H7 (cell line): ENCODE measurements around the gene TTC33. TPM values are rescaled to one million over a fixed set of nuclear protein-coding genes. Genes with fewer than 3 reads are reported as not detected.
"Not testable (repeated sequence)": the region's sequence is repeated elsewhere in the genome, so short reads cannot be mapped to it uniquely, and the experiment has no call there.

ENCODE experiments used
- DNase-seq: peaks from one replicate; pipeline ENCODE4 v3.0.0; 2012
- H3K27me3 ChIP-seq: 2 replicates; pipeline ENCODE4 v1.6.0; 2011; ENCODE audit warnings: mild to moderate bottlenecking, low read length; ENCODE audit not compliant: control insufficient read depth, insufficient read depth
- H3K36me3 ChIP-seq: replicated peaks from 2 replicates; pipeline ENCODE4 v1.5.1; 2011; ENCODE audit warnings: low read length; ENCODE audit not compliant: control insufficient read depth, insufficient read depth
- H3K4me3 ChIP-seq: 2 replicates; pipeline ENCODE4 v1.5.1; 2011; ENCODE audit warnings: low read depth, mild to moderate bottlenecking, control low read depth, low read length, moderate library complexity; ENCODE audit not compliant: insufficient read depth
- total RNA-seq: library from RNA; depleted of rRNA; stranded (reverse); fragments of >200 nt; shearing (Covaris generic); gene quantifications from 2 replicates; pipeline ENCODE4 v1.2.3, GENCODE V29; 2014

The TTC33 gene
- total RNA-seq, 1 experiment from 2014 or later, result 7.8 TPM

DNA sequence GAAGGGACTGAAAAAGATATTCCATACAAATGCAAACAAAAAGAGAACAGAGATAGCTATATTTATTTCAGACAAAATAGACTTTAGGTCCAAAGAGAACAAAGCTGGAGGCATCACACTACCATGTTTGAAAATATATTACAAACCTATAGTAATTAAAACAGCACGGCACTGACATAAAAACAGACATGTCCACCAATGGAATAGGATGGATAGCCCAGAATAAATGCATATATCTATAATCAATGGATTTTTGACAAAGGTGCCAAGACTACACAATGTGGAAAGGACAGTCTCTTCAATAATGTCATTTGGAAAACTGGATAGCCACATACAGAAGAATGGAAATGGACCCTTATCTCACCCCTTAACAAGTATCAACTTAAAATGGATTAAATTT is 32.2 kb upstream of the TTC33 start:
- no peak for DNase-seq
- H3K36me3 ChIP-seq, result no peaks in the 10 kb centered on the region
- no peaks in the 10 kb centered on the region for H3K27me3 ChIP-seq
- no peak overlapping the region for H3K4me3 ChIP-seq

DNA sequence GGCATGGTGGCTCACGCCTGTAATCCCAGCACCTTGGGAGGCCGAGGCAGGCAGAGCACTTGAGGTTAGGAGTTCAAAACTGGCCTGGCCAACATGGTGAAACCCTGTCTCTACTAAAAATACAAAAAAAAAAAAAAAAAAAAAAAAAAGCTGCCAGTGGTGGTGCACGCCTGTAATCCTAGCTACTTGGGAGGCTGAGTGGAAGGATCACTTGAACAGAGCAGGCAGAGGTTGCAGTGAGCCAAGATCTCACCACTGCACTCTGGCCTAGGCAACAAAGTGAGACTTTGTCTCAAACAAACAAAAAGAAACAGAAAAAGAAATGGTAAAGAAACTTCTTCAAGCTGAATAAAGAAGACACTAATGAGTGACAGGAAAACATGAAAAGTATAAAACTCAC is 30.9 kb upstream of the TTC33 start:
- H3K27me3 ChIP-seq, H3K36me3 ChIP-seq, DNase-seq, H3K4me3 ChIP-seq: not testable (repeated sequence)

DNA sequence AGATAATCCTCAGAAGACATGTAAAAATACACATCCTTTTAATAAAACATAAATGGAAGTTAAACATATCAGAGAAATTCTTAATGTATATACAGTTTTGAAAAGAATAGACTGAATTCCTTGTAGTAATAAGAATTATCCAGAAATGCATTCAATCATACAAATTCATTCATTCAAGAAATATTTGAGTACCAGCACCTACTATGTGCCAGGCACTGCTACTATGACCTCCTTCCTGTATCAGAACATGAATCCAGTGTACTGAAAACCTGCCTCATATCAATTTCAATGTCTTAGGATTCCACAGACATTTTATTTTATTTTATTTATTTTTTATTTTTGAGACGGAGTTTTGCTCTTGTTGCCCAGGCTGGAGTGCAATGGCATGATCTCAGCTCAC is 29.2 kb upstream of the TTC33 start:
- Histone ChIP-seq H3K36me3 (no peaks in the 10 kb centered on the region), H3K4me3 (no peak overlapping the region), H3K27me3 (no peaks in the 10 kb centered on the region)
- no peak for DNase-seq

DNA sequence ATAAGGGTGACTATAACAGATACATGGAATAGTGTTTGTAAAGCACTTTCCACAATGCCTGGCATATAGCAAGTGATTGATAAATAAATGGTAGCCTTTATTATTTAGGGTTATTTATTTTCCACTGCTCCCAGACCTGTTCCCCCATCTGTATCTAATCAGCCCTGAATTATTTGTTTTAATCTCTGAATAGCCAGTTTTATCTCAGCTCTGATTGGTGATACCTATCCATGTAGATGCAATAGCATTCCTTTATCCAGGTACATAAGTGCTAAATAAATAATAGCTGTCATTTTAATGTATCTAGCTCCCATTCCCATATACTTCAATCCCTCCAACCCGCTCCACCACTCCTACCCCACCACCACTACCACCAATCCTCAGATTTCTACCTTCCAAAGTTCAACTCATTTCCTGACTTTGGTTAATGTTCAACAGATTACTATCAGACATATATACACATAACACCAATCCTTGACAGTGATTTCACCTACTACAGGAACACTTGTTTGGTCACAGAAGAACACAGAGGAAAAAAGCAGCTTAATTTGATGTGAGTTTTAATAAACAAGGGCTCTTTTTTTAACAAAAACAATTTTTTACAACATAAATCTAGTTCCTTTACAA is 28.4 kb upstream of the TTC33 start:
- Histone ChIP-seq H3K4me3 (no peak overlapping the region), H3K36me3 (no peaks in the 10 kb centered on the region), H3K27me3 (no peaks in the 10 kb centered on the region)
- no peak for DNase-seq

DNA sequence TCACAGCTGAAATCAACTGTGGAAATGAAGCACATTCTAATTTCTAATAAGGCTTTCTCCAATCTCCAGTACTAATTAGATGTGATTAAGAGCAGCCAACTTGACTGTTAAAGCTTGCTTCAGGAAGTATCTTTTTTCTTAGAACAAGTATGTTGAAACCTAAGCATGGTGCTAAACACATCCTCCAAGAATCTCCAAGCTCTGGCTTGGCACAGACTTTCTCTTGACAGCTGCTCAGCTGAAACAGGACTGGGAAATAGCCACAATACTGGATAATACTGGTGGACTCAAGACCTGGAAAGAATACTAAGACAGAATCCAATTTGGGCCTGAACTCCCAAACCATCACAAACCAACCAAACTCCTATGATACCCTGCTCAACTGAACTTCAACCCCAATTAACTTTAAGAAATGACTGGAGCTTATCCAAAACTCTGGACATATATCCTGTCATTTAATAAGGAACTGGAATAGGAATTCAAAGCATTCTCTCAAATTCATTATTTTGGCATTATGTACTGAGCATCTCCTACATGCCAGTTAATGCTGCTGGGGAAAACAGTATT is 26.2 kb upstream of the TTC33 start:
- Histone ChIP-seq H3K4me3 (no peak overlapping the region), H3K27me3 (no peaks in the 10 kb centered on the region), H3K36me3 (no peaks in the 10 kb centered on the region)
- DNase-seq, result no peak

DNA sequence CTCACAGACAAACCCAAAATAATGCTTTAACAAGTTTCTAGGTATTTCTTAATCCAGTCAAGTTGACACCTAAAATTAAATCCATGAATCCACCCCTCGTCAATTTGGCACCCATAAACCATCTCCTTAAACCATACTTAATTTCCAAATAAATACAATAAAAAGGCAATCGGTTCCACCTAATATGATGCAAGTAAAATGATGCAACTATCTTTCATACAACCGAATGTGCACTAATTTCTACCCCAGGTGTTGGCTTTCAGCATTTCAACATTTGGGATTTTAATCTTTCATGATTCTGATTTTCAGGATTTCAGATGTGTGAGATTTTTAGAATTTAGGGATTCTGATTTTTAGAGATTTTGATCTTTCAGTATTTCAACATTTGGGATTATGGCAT is 25.1 kb upstream of the TTC33 start:
- DNase-seq, result no peak
- no peaks in the 10 kb centered on the region for H3K27me3 ChIP-seq
- H3K36me3 ChIP-seq, result peaks cover 2% of the 10 kb centered on the region; the same call in 1 of the 2 replicates
- no peak overlapping the region for H3K4me3 ChIP-seq

DNA sequence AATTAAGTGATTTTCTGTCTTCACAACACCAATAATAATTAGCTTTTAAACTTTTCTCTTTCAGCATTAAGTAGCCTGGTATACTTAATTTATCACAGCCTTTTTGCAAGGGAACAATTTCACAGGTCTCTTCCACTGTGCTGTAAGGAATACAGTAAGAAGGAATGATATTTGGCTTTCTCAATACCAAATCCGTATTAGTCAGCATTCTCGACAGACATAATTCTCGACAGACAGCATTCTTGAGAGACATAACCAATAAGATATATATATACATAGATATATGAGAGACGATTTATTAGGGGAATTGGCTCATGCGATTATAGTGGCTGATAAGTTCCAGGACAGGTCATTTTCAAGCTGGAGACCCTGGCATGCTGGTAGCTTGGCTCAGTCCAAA is 24.4 kb upstream of the TTC33 start:
- DNase-seq, result no peak
- Histone ChIP-seq H3K27me3 (no peaks in the 10 kb centered on the region), H3K36me3 (peaks cover 3% of the 10 kb centered on the region; the same call in 1 of the 2 replicates), H3K4me3 (no peak overlapping the region)

DNA sequence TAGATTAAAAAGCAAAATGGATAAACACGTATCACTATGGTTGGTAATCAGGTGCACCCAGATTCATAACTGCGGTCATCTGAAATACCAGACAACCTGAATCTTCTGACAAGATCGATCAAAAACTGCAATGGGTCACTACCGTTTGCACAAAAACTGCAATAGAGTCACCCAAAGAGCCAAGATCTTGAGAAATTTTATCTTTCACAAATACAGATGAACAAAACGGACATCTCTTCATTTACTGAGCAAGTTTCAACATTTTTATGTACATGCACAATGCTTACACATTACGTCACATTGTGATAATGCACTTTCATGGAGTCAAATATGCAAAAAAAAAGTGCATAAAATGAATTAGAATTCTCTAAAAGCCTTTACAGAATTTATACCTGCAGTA is 23.8 kb upstream of the TTC33 start:
- Histone ChIP-seq H3K27me3 (no peaks in the 10 kb centered on the region), H3K36me3 (peaks cover 3% of the 10 kb centered on the region; the same call in 1 of the 2 replicates), H3K4me3 (no peak overlapping the region)
- DNase-seq, result no peak

DNA sequence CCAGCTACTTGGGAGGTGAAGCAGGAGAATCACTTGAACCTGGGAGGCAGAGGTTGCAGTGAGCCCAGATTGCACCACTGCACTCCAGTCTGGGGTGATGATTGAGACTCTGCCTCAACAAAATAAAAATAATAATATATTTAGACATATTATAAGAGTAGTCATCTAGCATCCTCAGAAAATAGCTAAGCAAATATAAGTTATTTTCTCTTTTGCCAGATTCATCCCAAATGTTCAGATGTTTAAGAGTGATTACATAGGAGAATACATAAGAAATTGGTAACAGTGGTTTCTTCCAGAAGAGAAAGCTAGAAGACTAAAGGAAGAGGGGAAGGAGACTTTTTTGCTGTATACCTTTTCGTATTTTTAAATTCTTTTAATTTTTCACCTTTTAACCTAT is 22.4 kb upstream of the TTC33 start:
- Histone ChIP-seq H3K4me3 (no peak overlapping the region), H3K36me3 (peaks cover 3% of the 10 kb centered on the region; the same call in 1 of the 2 replicates), H3K27me3 (no peaks in the 10 kb centered on the region)
- DNase-seq, result no peak

DNA sequence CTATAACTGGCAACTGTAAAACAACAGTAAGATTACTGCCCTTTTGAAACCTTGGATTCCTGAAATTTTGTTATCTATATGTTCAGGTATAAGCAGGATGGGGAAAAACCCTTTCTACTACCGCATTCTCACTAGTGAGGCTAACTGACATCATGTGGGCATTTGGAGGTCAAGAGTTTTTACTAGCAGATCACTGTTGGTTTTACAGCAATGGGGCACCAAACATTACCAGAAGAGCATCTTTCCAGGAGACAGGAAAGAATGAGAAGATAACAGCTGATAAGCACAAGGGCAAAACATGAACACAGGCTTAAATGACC is 20.9 kb upstream of the TTC33 start:
- DNase-seq, result no peak
- H3K36me3 ChIP-seq, result peaks cover 3% of the 10 kb centered on the region; the same call in 1 of the 2 replicates
- H3K27me3 ChIP-seq, result no peaks in the 10 kb centered on the region
- no peak overlapping the region for H3K4me3 ChIP-seq

DNA sequence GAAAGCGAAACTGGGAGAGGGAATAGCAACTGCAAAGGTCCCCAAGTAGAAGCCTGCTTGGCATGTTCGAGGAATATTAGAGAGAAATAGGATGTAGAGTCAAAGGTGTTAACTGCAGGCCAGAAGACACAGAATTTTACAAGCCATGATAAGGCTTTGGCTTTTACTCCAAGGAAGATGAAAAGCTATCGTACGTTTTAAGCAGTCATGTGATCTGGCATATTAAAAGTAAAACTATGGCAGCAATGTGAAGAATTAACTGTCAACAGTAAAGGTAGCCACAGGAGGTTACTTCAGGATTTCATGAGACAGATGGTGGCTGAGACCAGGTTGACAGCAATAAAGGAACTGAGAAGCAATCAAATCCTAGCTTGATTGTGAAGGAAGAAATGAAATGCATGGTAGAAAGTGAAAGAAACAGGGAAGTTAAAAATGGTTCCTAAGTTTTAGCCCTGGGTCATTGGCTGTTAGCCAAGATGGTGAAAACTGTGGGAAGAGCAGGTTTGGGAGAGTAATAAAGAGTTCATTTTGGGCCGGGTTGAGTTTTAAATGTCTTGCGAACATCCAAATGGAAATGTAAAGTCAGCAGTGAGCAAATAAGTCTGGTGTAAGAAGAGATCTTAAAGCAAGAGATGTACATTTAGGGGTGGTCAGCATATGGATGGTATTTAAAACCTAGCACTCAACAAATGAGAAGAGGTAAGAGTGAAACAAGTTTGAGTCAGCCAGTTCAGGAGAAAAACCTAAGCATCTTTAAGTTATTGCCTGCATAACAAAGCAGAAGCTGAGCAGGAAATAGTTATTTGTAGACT is 20.3 kb upstream of the TTC33 start:
- DNase-seq, result no peak
- H3K27me3 ChIP-seq, result no peaks in the 10 kb centered on the region
- no peak overlapping the region for H3K4me3 ChIP-seq
- H3K36me3 ChIP-seq, result peaks cover 3% of the 10 kb centered on the region

DNA sequence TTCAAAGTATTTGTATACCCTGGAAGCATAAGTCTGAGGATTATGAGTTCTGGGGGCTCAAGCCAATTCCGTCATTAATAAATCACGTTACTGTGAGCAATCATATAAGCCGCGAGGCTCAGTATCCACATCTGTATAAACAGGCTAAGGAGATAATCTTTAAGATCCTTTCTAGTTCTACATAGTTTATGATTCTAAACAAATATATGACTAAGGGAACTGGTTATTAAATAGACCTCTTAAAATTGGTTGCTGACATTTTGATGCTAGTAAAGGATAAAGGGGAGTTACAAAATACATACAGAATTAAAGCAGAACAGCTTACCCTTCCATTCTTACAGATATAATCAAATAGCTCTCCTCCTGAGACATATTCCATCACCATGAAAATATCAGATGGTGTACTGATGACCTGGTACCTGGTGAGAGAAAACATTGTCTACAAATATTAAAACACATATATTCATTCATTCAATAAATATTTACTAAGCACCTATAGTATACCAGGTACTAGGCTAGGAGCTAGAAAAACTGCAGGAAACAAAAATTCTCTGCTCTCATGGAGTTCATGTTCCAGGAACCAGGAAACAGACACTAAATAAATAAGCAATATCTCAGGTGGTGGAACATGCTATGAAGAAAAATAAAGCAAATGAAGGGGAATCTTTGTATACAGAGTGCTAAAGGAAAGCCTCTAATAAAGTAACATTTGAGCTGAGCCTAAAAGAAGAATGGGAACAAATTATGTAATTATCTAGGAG is 19.5 kb upstream of the TTC33 start:
- DNase-seq, result no peak
- peaks cover 3% of the 10 kb centered on the region for H3K36me3 ChIP-seq
- no peak overlapping the region for H3K4me3 ChIP-seq
- H3K27me3 ChIP-seq, result no peaks in the 10 kb centered on the region

DNA sequence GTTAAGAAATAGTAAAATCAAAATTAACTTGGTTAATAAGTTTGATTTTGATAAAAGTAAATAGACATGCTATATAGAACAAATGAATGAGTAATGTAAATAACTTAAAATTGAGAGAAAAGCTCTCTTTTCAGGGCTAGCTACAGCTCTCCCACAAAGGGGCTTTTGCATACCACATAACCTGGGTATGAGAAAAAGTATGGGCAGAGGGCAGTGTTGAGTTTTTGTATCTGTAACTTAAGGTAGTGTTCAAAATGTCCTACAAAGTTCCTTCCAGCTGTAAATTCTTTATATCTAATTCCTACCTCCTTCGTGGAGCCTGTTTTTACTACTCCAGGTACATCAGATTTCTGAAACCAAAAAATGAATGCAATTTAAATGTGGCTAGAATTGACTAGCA is 18.9 kb upstream of the TTC33 start:
- no peak for DNase-seq
- no peaks in the 10 kb centered on the region for H3K27me3 ChIP-seq
- H3K36me3 ChIP-seq, result peaks cover 3% of the 10 kb centered on the region
- no peak overlapping the region for H3K4me3 ChIP-seq

DNA sequence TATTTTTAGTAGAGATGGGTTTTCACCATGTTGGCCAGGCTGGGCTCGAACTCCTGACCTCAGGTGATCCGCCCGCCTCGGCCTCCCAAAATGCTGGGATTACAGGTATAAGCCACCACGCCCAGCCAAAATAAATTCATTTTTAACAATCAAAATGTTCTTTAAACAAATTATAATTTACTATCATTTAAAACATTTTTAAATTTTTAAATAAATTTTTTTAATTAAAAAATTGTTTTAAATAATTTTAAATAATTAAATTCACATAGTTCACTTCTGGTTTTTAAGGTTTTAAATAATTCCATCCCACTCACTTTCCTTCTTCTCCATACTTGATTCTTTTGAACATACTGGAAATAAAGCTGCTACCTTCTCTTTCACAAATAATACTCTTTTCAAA is 15.0 kb upstream of the TTC33 start:
- DNase-seq, result no peak
- Histone ChIP-seq H3K36me3 (no peaks in the 10 kb centered on the region; the same call in none of the 2 replicates), H3K27me3 (no peaks in the 10 kb centered on the region), H3K4me3 (no peak overlapping the region)

DNA sequence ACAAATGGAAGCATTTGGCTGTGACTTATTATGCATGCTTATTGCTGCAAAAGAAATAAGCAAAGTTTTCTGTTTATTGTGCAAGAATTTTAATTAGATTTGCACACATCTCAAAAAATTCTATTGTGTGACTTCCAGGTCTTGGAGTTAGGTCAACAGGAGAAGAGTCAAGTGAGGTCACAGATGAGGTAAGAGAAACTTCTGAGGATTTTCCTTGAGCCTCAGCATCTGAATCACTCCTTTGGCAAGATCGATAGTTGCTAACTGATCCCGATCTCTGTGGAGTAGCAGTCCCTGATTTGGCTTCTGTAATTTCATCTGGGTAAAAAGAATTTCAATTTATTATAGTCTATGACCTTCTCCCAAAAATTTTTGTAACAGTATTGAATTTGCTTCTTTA is 6.9 kb upstream of the TTC33 start:
- H3K36me3 ChIP-seq, result peaks cover 11% of the 10 kb centered on the region
- no peak for DNase-seq
- H3K4me3 ChIP-seq, result no peak overlapping the region
- no peaks in the 10 kb centered on the region for H3K27me3 ChIP-seq
